ENCODE measurements around the gene TBC1D32. TPM values are rescaled to one million over a fixed set of nuclear protein-coding genes. Genes with fewer than 3 reads are reported as not detected.
"Not testable (repeated sequence)": the region's sequence is repeated elsewhere in the genome, so short reads cannot be mapped to it uniquely, and the experiment has no call there.

Gene TBC1D32
- total RNA-seq, 2 experiments from 2014 or later = 6.3 to 8.9 TPM

GRCh38 chr6:121187200-121187832 lies 147.0 kb downstream of the TBC1D32 start:
- ChIA-PET CTCF (no interaction called here), POLR2A (no interaction called here)
- Mint-ChIP-seq H3K27me3 (no peaks in the 10 kb centered on the region), H3K4me1 (no peaks in the 10 kb centered on the region), H3K27ac (no peak overlapping the region), H3K9me3 (no peaks in the 10 kb centered on the region), H3K36me3 (ENCODE audit: low read depth) (no peaks in the 10 kb centered on the region), H3K4me3 (no peak overlapping the region)
- DNase-seq = no peak

- DNase-seq = no peak
- ChIA-PET CTCF (no interaction called here), POLR2A (no interaction called here)
- Mint-ChIP-seq H3K36me3 (ENCODE audit: low read depth) (no peaks in the 10 kb centered on the region), H3K4me3 (no peak overlapping the region), H3K4me1 (no peaks in the 10 kb centered on the region), H3K9me3 (no peaks in the 10 kb centered on the region), H3K27ac (no peak overlapping the region), H3K27me3 (no peaks in the 10 kb centered on the region)
These were observed 150.5 kb downstream of the TBC1D32 start for GRCh38 chr6:121183742-121184141.

GRCh38 chr6:121175827-121176226 lies 158.5 kb downstream of the TBC1D32 start:
- ChIA-PET POLR2A (no interaction called here), CTCF (no interaction called here)
- DNase-seq = no peak
- no peak overlapping the region for H3K4me3 Mint-ChIP-seq
- H3K9me3 Mint-ChIP-seq = peaks cover 5% of the 10 kb centered on the region
- H3K27me3 Mint-ChIP-seq = no peaks in the 10 kb centered on the region
- no peaks in the 10 kb centered on the region for H3K4me1 Mint-ChIP-seq
- peaks cover 4% of the 10 kb centered on the region for H3K36me3 Mint-ChIP-seq (ENCODE audit: low read depth)
- no peak overlapping the region for H3K27ac Mint-ChIP-seq

GRCh38 chr6:121172451-121172850 lies 161.8 kb downstream of the TBC1D32 start:
- H3K4me3 Mint-ChIP-seq; DNase-seq; H3K36me3 Mint-ChIP-seq (ENCODE audit: low read depth); H3K9me3 Mint-ChIP-seq; H3K27ac Mint-ChIP-seq; H3K27me3 Mint-ChIP-seq; CTCF ChIA-PET; POLR2A ChIA-PET; H3K4me1 Mint-ChIP-seq: not testable (repeated sequence)

- Mint-ChIP-seq H3K9me3 (no peaks in the 10 kb centered on the region), H3K27ac (no peak overlapping the region), H3K36me3 (ENCODE audit: low read depth) (no peaks in the 10 kb centered on the region), H3K4me3 (no peak overlapping the region), H3K4me1 (no peaks in the 10 kb centered on the region), H3K27me3 (no peaks in the 10 kb centered on the region)
- ChIA-PET POLR2A (no interaction called here), CTCF (no interaction called here)
- no peak for DNase-seq
These were observed 162.4 kb downstream of the TBC1D32 start for GRCh38 chr6:121171879-121172278.

- Mint-ChIP-seq H3K27ac (no peak overlapping the region), H3K36me3 (ENCODE audit: low read depth) (peaks cover 7% of the 10 kb centered on the region), H3K4me3 (no peak overlapping the region), H3K27me3 (no peaks in the 10 kb centered on the region), H3K9me3 (peaks cover 3% of the 10 kb centered on the region), H3K4me1 (no peaks in the 10 kb centered on the region)
- DNase-seq = no peak
- ChIA-PET POLR2A (no interaction called here), CTCF (no interaction called here)
These were observed 172.4 kb downstream of the TBC1D32 start for GRCh38 chr6:121161886-121162285.

- Mint-ChIP-seq H3K4me1 (no peaks in the 10 kb centered on the region), H3K27ac (no peak overlapping the region), H3K9me3 (peaks cover 3% of the 10 kb centered on the region), H3K36me3 (ENCODE audit: low read depth) (peaks cover 7% of the 10 kb centered on the region), H3K27me3 (no peaks in the 10 kb centered on the region), H3K4me3 (no peak overlapping the region)
- CTCF ChIA-PET = no interaction called here
- POLR2A ChIA-PET = no interaction called here
- no peak for DNase-seq
These were observed 174.0 kb downstream of the TBC1D32 start for GRCh38 chr6:121160276-121160675.

GRCh38 chr6:121158891-121159290 lies 175.4 kb downstream of the TBC1D32 start:
- CTCF ChIA-PET = no interaction called here

GRCh38 chr6:121158438-121158837 lies 175.8 kb downstream of the TBC1D32 start:
- ChIA-PET POLR2A (no interaction called here), CTCF (no interaction called here)
- H3K36me3 Mint-ChIP-seq (ENCODE audit: low read depth) = peaks cover 7% of the 10 kb centered on the region

More at GRCh38 chr6:121158891-121159290, 175.4 kb downstream of the TBC1D32 start:
- no peaks in the 10 kb centered on the region for H3K27me3 Mint-ChIP-seq
- peaks cover 7% of the 10 kb centered on the region for H3K36me3 Mint-ChIP-seq (ENCODE audit: low read depth)
- no peak overlapping the region for H3K27ac Mint-ChIP-seq
- no peak for DNase-seq
- no peaks in the 10 kb centered on the region for H3K4me1 Mint-ChIP-seq
- POLR2A ChIA-PET = no interaction called here
- peaks cover 3% of the 10 kb centered on the region for H3K9me3 Mint-ChIP-seq
- no peak overlapping the region for H3K4me3 Mint-ChIP-seq

GRCh38 chr6:121157906-121158305 lies 176.4 kb downstream of the TBC1D32 start:
- no peaks in the 10 kb centered on the region for H3K4me1 Mint-ChIP-seq
- no peak for DNase-seq
- no peak overlapping the region for H3K4me3 Mint-ChIP-seq
- H3K9me3 Mint-ChIP-seq = peaks cover 5% of the 10 kb centered on the region
- ChIA-PET POLR2A (no interaction called here), CTCF (no interaction called here)
- no peak overlapping the region for H3K27ac Mint-ChIP-seq
- H3K36me3 Mint-ChIP-seq (ENCODE audit: low read depth) = peaks cover 11% of the 10 kb centered on the region
- H3K27me3 Mint-ChIP-seq = no peaks in the 10 kb centered on the region

More at GRCh38 chr6:121158438-121158837, 175.8 kb downstream of the TBC1D32 start:
- no peak for DNase-seq
- H3K4me3 Mint-ChIP-seq = no peak overlapping the region
- no peaks in the 10 kb centered on the region for H3K27me3 Mint-ChIP-seq
- H3K4me1 Mint-ChIP-seq = no peaks in the 10 kb centered on the region
- H3K27ac Mint-ChIP-seq = no peak overlapping the region
- peaks cover 3% of the 10 kb centered on the region for H3K9me3 Mint-ChIP-seq

- CTCF ChIA-PET = no interaction called here
- DNase-seq = no peak
These were observed 190.8 kb downstream of the TBC1D32 start for GRCh38 chr6:121143476-121143875.

GRCh38 chr6:121142093-121142492 lies 192.2 kb downstream of the TBC1D32 start:
- POLR2A ChIA-PET = no interaction called here
- DNase-seq = no peak
- H3K9me3 Mint-ChIP-seq = no peaks in the 10 kb centered on the region
- H3K4me3 Mint-ChIP-seq = no peak overlapping the region
- CTCF ChIA-PET = no interaction called here
- no peaks in the 10 kb centered on the region for H3K27me3 Mint-ChIP-seq
- no peaks in the 10 kb centered on the region for H3K36me3 Mint-ChIP-seq (ENCODE audit: low read depth)
- no peak overlapping the region for H3K27ac Mint-ChIP-seq
- H3K4me1 Mint-ChIP-seq = no peaks in the 10 kb centered on the region

More at GRCh38 chr6:121143476-121143875, 190.8 kb downstream of the TBC1D32 start:
- no peaks in the 10 kb centered on the region for H3K36me3 Mint-ChIP-seq (ENCODE audit: low read depth)
- POLR2A ChIA-PET = no interaction called here
- H3K4me1 Mint-ChIP-seq = no peaks in the 10 kb centered on the region
- no peaks in the 10 kb centered on the region for H3K9me3 Mint-ChIP-seq
- no peaks in the 10 kb centered on the region for H3K27me3 Mint-ChIP-seq
- H3K4me3 Mint-ChIP-seq = no peak overlapping the region
- H3K27ac Mint-ChIP-seq = no peak overlapping the region

- Mint-ChIP-seq H3K9me3 (no peaks in the 10 kb centered on the region), H3K27ac (no peak overlapping the region)
These were observed 198.9 kb downstream of the TBC1D32 start for GRCh38 chr6:121135425-121135824.

GRCh38 chr6:121134922-121135321 lies 199.4 kb downstream of the TBC1D32 start:
- DNase-seq = no peak
- CTCF ChIA-PET = no interaction called here
- no peaks in the 10 kb centered on the region for H3K9me3 Mint-ChIP-seq
- H3K4me3 Mint-ChIP-seq = no peak overlapping the region
- POLR2A ChIA-PET = no interaction called here
- no peaks in the 10 kb centered on the region for H3K36me3 Mint-ChIP-seq (ENCODE audit: low read depth)
- no peaks in the 10 kb centered on the region for H3K27me3 Mint-ChIP-seq
- no peak overlapping the region for H3K27ac Mint-ChIP-seq
- H3K4me1 Mint-ChIP-seq = no peaks in the 10 kb centered on the region

More at GRCh38 chr6:121135425-121135824, 198.9 kb downstream of the TBC1D32 start:
- Mint-ChIP-seq H3K4me3 (no peak overlapping the region), H3K27me3 (no peaks in the 10 kb centered on the region), H3K4me1 (no peaks in the 10 kb centered on the region), H3K36me3 (ENCODE audit: low read depth) (no peaks in the 10 kb centered on the region)
- no peak for DNase-seq
- POLR2A ChIA-PET = no interaction called here
- CTCF ChIA-PET = no interaction called here
